GM10847 (cell line): ENCODE data around the gene PAIP2B.

Experiments used
- POLR2A ChIP-seq: IDR thresholded peaks from 2 replicates; pipeline ENCODE4 v1.6.1; 2011; ENCODE audit not compliant: insufficient read length; ENCODE audit errors: extremely low read depth

Gene PAIP2B

GRCh38 chr2:71226965-71227560 is at the start of gene PAIP2B:
TSS of gene PAIP2B (minus strand) at chr2:71227103. CDS start at chr2:71202589, 24,514 bp downstream.
- TF ChIP-seq POLR2A, result no peak

- TF ChIP-seq POLR2A, result no peak
These were observed 49.0 kb upstream of the PAIP2B start for GRCh38 chr2:71275939-71276310.

DNA sequence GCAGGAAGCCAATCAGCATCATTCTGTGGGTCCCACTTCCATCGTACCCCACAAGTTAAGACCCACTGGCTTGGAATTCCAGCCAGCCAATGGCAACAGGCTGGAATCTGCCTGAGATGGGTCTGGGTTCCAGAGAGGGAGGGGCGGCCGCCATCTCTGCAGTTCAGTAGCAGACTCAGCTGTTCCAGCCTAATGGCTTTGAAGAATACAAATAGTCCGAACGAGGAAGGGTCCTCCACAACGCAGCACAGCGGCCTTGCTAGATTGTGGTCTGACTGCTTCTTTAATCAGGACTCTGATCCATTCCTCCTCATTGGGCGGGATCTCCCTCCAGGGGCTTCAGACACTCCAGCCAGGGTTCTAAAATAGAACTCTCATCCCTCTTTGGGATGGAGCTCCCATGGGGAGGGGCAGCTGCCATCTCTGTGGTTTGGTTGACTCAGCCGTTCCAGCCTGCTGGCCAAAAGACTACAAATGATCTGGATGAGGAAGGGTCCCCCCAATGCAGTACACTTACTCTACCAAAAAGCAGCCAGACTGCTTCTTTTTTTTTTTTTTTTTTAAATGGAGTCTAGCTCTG is 42.7 kb upstream of the PAIP2B start:
- no peak for TF ChIP-seq POLR2A

GRCh38 chr2:71263386-71263785 is 36.5 kb upstream of the PAIP2B start:
- TF ChIP-seq POLR2A, result no peak

DNA sequence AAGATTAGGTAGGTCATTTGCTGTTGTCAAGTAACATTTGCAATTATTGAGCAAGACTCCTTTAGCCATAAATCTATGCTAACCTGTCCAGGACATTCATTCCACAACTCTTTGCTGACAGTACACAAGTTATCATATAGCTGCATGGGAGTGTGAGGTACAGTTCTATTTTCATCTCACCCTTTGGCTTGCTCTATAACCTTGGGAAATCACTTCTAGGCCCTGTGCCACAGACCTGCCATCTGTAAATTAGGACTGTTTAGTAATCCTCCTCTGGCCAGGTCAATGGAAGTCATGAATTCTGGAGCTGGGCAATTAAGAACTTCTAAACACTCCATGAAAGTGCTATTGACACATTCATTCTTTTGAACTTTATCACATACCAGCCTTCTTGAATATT is 34.6 kb upstream of the PAIP2B start:
- TF ChIP-seq POLR2A, result no peak

DNA sequence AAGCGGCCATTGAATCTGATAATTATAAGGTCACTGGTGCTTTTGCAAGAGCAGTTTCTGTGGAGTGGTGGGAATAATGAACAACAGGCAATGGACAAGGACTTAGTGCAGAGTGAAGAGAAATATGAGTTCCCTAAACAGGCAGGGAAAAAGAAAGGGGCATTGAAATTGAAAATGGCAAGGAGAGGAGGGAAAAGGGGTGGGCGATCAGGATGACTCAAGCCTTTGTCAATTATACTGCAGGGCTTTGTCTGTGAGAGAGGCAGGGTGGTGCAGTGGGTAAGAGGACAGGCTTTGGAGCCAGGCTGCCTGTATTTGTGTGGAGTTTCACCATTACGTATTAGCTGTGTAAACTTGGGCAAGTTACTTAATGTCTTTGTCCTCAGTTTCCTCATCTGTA is 29.5 kb upstream of the PAIP2B start:
- no peak for TF ChIP-seq POLR2A

GRCh38 chr2:71254776-71255175 is 27.9 kb upstream of the PAIP2B start:
- TF ChIP-seq POLR2A, result no peak

DNA sequence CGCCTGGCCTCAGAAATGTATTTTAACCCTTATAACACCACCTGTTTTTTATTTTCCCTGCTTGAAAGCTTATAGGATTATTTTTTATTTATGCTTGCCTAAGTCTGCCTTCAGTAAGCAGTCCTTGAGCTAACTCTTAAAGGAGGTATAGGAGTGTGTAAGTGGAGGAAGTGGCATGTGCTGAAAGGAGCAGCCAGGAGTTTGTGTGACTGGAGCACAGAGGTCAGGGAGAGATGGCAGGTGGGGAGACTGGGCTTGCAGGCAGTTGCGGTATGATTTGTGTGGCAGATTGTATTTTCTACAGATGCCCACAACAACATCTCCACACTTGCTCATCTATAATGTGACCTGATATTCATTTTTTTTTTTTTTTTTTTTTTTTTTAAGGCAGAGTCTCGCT is 27.2 kb upstream of the PAIP2B start:
- TF ChIP-seq POLR2A, result no peak

- TF ChIP-seq POLR2A, result no peak
These were observed 26.6 kb upstream of the PAIP2B start for GRCh38 chr2:71253476-71253875.

GRCh38 chr2:71252862-71253261 is 26.0 kb upstream of the PAIP2B start:
- TF ChIP-seq POLR2A, result no peak

DNA sequence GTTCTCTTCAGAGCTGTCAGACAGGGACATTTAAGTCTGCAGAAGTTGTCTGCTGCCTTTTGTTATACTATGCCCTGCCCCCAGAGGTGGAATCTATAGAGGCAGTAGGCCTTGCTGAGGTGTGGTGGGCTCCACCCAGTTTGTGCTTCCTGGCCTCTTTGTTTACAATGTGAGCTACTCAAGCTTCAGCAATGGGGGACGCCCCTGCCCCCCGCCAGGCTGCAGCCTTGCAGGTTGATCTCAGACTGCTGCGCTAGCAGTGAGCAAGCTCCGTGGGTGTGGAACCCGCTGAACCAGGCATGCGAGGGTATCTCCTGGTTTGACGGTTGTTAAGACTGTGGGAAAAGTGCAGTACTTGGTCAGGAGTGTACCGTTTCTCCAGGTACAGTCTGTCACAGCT is 24.0 kb upstream of the PAIP2B start:
- no peak for TF ChIP-seq POLR2A

DNA sequence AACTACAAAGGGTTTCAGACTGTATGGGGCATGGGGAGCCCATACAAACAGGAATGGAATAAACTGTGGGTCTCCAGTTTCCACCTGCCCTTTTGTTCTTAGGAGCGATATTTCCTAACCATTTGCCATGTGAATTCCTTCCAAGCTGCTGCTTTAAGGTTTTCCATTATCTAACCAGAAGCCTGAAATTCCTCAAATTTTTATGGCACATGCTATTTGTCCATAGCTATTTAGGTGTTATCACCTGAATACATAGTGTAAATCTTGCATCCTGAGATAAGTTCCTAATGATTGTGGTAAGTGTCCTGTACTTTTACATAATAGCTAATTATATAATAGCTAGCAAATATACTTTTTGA is 17.4 kb upstream of the PAIP2B start:
- TF ChIP-seq POLR2A, result no peak

DNA sequence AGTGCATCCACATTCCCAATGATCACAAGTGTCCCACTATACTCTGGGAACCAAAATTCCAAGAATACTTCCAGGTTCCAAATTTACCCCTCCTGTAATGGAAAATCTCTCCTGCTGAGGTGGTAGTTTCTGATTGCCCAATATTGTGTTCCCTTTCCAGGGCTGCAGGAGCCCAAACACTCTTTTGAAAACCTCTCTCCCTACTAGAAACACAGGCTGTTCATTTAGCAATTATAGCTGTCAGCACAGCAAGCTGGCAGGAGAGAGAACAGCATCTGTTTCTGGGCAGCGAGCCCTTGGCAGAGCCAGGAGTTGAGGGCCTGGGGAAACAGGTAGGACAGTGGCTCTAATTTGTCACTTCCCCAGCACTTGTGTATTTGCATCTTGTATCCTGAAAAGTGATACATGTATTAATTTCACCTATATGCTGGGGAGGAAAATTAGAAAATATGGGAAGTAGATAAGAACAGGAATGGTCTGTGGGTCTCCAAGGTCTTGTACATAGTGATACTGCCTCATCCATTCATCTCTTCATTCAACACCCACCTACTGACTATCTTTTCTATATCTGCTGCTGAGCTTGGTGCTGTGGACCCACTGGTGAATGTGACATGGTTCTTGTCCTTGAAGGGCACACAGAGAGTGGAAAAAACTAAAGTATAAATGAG is 16.9 kb upstream of the PAIP2B start:
- TF ChIP-seq POLR2A, result no peak

GRCh38 chr2:71240794-71241193 is 13.9 kb upstream of the PAIP2B start:
- TF ChIP-seq POLR2A, result no peak

DNA sequence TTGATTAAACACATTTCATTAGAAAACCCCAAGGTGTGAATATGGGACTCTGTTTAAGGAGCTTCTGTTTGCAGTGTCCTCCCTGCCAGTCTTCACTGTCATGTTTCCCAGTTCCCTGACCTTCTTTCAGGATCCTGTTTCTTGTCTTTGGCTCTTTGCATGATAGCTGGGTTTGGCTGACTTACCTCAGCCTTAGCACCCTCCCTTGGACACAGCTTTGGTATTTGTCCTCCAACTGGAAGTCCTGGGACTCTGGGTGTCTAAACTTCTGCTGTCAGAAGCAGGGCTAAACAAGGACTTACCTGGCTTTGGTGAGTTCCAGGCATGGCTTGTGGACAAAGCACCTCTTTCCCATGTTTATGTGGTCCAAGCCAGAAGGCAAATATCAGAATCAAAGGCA is 11.2 kb upstream of the PAIP2B start:
- no peak for TF ChIP-seq POLR2A

DNA sequence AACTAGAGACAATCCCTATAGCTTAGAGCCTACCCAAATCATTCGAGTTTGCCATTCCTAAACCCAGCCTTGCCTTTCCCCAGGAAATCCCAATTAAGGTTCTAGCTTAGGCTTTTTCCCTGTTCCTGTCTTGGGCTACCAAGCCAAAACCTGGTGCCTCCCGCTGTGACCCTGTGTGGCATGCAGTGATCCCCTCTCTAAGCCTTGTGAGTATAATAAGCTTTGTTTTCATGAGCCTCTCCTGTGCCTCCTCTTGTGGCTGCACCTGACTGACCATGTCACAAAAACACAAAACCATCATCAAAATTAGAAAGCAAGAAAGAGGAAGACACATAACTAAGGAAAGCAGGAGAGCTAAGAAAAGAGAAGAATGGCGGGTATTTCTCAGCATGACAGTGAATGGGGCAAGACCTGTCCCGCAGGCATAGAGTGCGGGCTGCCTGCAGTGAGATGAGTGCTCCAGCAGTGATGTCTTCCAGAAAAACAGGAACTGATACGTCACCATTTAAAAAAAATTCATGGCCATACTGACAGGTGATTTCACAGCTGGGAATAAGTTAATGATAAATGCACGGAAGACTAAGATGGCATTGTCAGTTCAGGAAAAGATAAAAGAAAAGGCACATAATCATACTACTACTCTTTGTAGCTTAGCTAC is 9.2 kb upstream of the PAIP2B start:
- TF ChIP-seq POLR2A, result no peak
